ENCODE data around the gene BCL2L11.

BCL2L11 gene

DNA sequence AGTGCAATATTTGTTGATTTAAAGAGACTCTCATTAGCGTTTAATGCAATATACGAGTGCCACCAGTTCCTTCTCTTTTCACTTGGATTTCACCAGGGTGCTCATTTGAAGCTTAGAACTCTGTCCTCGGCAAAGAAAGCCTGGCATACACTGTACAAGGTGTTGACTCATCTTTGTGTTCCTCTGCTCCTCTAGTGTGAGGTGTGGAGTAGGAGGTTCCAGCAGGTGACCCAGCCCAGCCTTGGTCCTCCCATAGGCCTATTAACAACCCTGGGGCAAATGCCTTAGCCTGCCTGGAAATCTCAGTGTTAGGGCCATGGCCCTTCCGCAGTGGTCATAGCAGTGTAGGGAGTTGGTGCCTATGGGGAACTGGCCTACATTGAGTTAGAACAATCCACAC is 20.1 kb downstream of the BCL2L11 start:
- POLR2A ChIA-PET, result interaction anchor here (0.6 kb wide), 1 partner anchor 921 kb away, joined by 3 read pairs; no protein-coding TSS in a partner anchor
- H3K9me3 ChIP-seq (ENCODE audit: control extremely low read depth in 1 of 5, control insufficient read depth in 4 of 5, insufficient read depth in 2 of 5, low read depth in 1 of 5, low read length in 4 of 5), result no peaks in the 10 kb centered on the region
- WGBS (ENCODE audit: insufficient coverage), result 95% methylated on average over 3 of the region's 4 CpGs
- peaks cover 0 to 5% (median 2%) of the 10 kb centered on the region in 4 experiments for H3K4me1 ChIP-seq (ENCODE audit: control extremely low read depth in 1 of 4, control insufficient read depth in 4 of 4, insufficient read depth in 4 of 4, low read length in 3 of 4)
- no peak overlapping the region for H3K4me3 ChIP-seq (ENCODE audit: control insufficient read depth in 1 of 7, extremely low read depth in 1 of 7, insufficient read depth in 4 of 7, low read depth in 2 of 7, low read length in 6 of 7)
- DNase-seq, result no peak
- H3K36me3 ChIP-seq (ENCODE audit: control insufficient read depth in 4 of 4, insufficient read depth in 4 of 4, low read length in 3 of 4), result peaks cover 0 to 4% (median under 1%) of the 10 kb centered on the region in 4 experiments
- CTCF ChIA-PET, result no interaction called here
- no peak overlapping the region for H3K27ac ChIP-seq (ENCODE audit: insufficient read depth in 1 of 2, low read depth in 1 of 2, low read length in 2 of 2, poor library complexity in 1 of 2, severe bottlenecking in 2 of 2)
- peaks cover 0 to 4% (median 0%) of the 10 kb centered on the region in 5 experiments for H3K27me3 ChIP-seq (replicated peaks in 2 of 5; ENCODE audit: control insufficient read depth in 4 of 5, insufficient read depth in 5 of 5, low read length in 4 of 5)

DNA sequence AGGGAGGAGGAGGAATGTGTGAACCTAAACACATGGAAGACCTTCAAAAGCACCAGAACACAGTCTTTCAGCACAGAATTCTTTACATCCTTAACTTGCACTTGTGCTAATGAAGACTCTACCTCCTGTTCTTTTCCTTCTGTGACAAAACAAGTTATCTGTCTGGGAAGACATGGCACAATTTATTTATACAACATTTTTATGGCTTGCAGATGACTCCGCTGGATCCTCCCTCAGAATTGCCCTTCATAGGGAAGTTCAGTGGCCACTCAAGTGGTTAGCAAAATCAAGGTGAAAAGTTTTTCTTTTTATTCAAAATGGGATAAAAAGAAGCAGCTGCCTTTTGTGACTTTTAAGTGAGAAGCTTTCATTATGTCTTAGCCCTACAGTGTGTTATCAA is 21.4 kb downstream of the BCL2L11 start:
- H3K36me3 ChIP-seq (ENCODE audit: control insufficient read depth in 4 of 4, insufficient read depth in 4 of 4, low read length in 3 of 4), result peaks cover 0 to 4% (median under 1%) of the 10 kb centered on the region in 4 experiments
- no peaks in the 10 kb centered on the region for H3K4me1 ChIP-seq (ENCODE audit: control extremely low read depth in 1 of 4, control insufficient read depth in 4 of 4, insufficient read depth in 4 of 4, low read length in 3 of 4)
- WGBS (ENCODE audit: insufficient coverage), result no CpG with 5 or more reads among the region's 1 CpG
- no peak overlapping the region for H3K27ac ChIP-seq (ENCODE audit: insufficient read depth in 1 of 2, low read depth in 1 of 2, low read length in 2 of 2, poor library complexity in 1 of 2, severe bottlenecking in 2 of 2)
- ChIA-PET CTCF (interaction anchor here (0.7 kb wide), 1 partner anchor 14 kb away, joined by 3 read pairs; no protein-coding TSS in a partner anchor), POLR2A (no interaction called here)
- no peaks in the 10 kb centered on the region for H3K9me3 ChIP-seq (ENCODE audit: control extremely low read depth in 1 of 5, control insufficient read depth in 4 of 5, insufficient read depth in 2 of 5, low read depth in 1 of 5, low read length in 4 of 5)
- H3K27me3 ChIP-seq (replicated peaks in 2 of 5; ENCODE audit: control insufficient read depth in 4 of 5, insufficient read depth in 5 of 5, low read length in 4 of 5), result peaks cover 0 to 7% (median 0%) of the 10 kb centered on the region in 5 experiments
- no peak overlapping the region for H3K4me3 ChIP-seq (ENCODE audit: control insufficient read depth in 1 of 7, extremely low read depth in 1 of 7, insufficient read depth in 4 of 7, low read depth in 2 of 7, low read length in 6 of 7)
- DNase-seq, result no peak

DNA sequence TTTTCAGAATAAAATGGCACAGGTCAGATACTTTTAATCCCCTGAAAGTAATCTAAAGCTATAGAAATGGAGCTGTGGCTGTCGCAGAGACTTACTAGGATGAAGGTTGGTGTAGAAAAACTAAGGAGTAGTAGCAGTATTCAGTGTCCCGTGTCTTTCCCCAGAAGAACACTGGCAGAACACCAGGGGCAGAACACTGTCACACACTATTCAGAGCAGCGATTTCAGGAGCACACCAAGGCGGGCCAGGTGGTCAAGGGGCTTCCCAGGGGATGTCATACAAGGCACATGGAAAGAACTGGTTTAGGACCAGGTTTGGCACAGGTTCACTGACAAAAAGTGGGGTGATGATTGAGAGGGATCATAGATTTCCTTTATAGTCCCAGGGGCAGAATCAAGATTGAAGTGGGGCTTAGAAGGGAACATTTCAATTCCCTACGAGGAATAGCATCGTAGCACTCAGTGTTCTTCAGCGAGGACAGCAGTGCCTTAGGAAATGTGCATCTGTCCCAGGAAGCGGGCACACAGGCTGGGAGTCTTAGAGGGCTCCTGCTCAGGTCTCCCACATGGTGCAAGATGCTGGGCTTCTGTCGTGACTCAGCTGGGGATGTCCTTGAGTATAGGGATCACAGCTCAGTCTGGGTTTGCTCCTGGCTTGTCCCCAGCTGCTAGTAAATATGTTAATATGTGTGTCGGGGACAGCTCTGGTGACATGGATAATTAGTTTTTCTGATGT is 22.6 kb downstream of the BCL2L11 start:
- peaks cover 0 to 2% (median 0%) of the 10 kb centered on the region in 4 experiments for H3K4me1 ChIP-seq (ENCODE audit: control extremely low read depth in 1 of 4, control insufficient read depth in 4 of 4, insufficient read depth in 4 of 4, low read length in 3 of 4)
- WGBS (ENCODE audit: insufficient coverage), result 97% methylated on average over 9 of the region's 10 CpGs
- H3K27ac ChIP-seq (ENCODE audit: insufficient read depth in 1 of 2, low read depth in 1 of 2, low read length in 2 of 2, poor library complexity in 1 of 2, severe bottlenecking in 2 of 2), result no peak overlapping the region
- peaks cover 0 to 4% (median under 1%) of the 10 kb centered on the region in 4 experiments for H3K36me3 ChIP-seq (ENCODE audit: control insufficient read depth in 4 of 4, insufficient read depth in 4 of 4, low read length in 3 of 4)
- ChIA-PET CTCF (interaction anchor here (1.2 kb wide), 1 partner anchor 10 kb away, joined by 4 read pairs; no protein-coding TSS in a partner anchor), POLR2A (no interaction called here)
- H3K9me3 ChIP-seq (ENCODE audit: control extremely low read depth in 1 of 5, control insufficient read depth in 4 of 5, insufficient read depth in 2 of 5, low read depth in 1 of 5, low read length in 4 of 5), result no peaks in the 10 kb centered on the region
- DNase-seq, result no peak
- no peak overlapping the region for H3K4me3 ChIP-seq (ENCODE audit: control insufficient read depth in 1 of 7, extremely low read depth in 1 of 7, insufficient read depth in 4 of 7, low read depth in 2 of 7, low read length in 6 of 7)
- H3K27me3 ChIP-seq (replicated peaks in 2 of 5; ENCODE audit: control insufficient read depth in 4 of 5, insufficient read depth in 5 of 5, low read length in 4 of 5), result peaks cover 0 to 7% (median 0%) of the 10 kb centered on the region in 5 experiments

- POLR2A ChIA-PET, result no interaction called here
- DNase-seq, result no peak
- H3K27ac ChIP-seq (ENCODE audit: insufficient read depth in 1 of 2, low read depth in 1 of 2, low read length in 2 of 2, poor library complexity in 1 of 2, severe bottlenecking in 2 of 2), result no peak overlapping the region
- H3K27me3 ChIP-seq (replicated peaks in 2 of 5; ENCODE audit: control insufficient read depth in 4 of 5, insufficient read depth in 5 of 5, low read length in 4 of 5), result peaks cover 0 to 7% (median 0%) of the 10 kb centered on the region in 5 experiments
- H3K4me1 ChIP-seq (ENCODE audit: control extremely low read depth in 1 of 4, control insufficient read depth in 4 of 4, insufficient read depth in 4 of 4, low read length in 3 of 4), result peaks cover 0 to 4% (median under 1%) of the 10 kb centered on the region in 4 experiments
- no peak overlapping the region for H3K4me3 ChIP-seq (ENCODE audit: control insufficient read depth in 1 of 7, extremely low read depth in 1 of 7, insufficient read depth in 4 of 7, low read depth in 2 of 7, low read length in 6 of 7)
- CTCF ChIA-PET, result interaction anchor here (1.2 kb wide), 1 partner anchor 10 kb away, joined by 4 read pairs; no protein-coding TSS in a partner anchor
- H3K36me3 ChIP-seq (ENCODE audit: control insufficient read depth in 4 of 4, insufficient read depth in 4 of 4, low read length in 3 of 4), result peaks cover 0 to 4% (median under 1%) of the 10 kb centered on the region in 4 experiments
- no peaks in the 10 kb centered on the region for H3K9me3 ChIP-seq (ENCODE audit: control extremely low read depth in 1 of 5, control insufficient read depth in 4 of 5, insufficient read depth in 2 of 5, low read depth in 1 of 5, low read length in 4 of 5)
- no CpG with 5 or more reads among the region's 1 CpG for WGBS (ENCODE audit: insufficient coverage)
Observed at GRCh38 chr2:111143843-111144198, 23.1 kb downstream of the BCL2L11 start.

GRCh38 chr2:111145103-111145760 is 24.5 kb downstream of the BCL2L11 start:
- ChIA-PET POLR2A (no interaction called here), CTCF (interaction anchor here (2.2 kb wide), 1 partner anchor 21 kb away, joined by 6 read pairs; no protein-coding TSS in a partner anchor)
- 80% methylated on average over 1 of the region's 7 CpGs for WGBS (ENCODE audit: insufficient coverage)

GRCh38 chr2:111145951-111146350 is 25.2 kb downstream of the BCL2L11 start:
- Histone ChIP-seq H3K4me3 (ENCODE audit: control insufficient read depth in 1 of 7, extremely low read depth in 1 of 7, insufficient read depth in 4 of 7, low read depth in 2 of 7, low read length in 6 of 7) (no peak overlapping the region), H3K27me3 (replicated peaks in 2 of 5; ENCODE audit: control insufficient read depth in 4 of 5, insufficient read depth in 5 of 5, low read length in 4 of 5) (peaks cover 0 to 9% (median 0%) of the 10 kb centered on the region in 5 experiments), H3K9me3 (ENCODE audit: control extremely low read depth in 1 of 5, control insufficient read depth in 4 of 5, insufficient read depth in 2 of 5, low read depth in 1 of 5, low read length in 4 of 5) (no peaks in the 10 kb centered on the region), H3K27ac (ENCODE audit: insufficient read depth in 1 of 2, low read depth in 1 of 2, low read length in 2 of 2, poor library complexity in 1 of 2, severe bottlenecking in 2 of 2) (no peak overlapping the region), H3K36me3 (ENCODE audit: control insufficient read depth in 4 of 4, insufficient read depth in 4 of 4, low read length in 3 of 4) (peaks cover 0 to 1% (median 0%) of the 10 kb centered on the region in 4 experiments), H3K4me1 (ENCODE audit: control extremely low read depth in 1 of 4, control insufficient read depth in 4 of 4, insufficient read depth in 4 of 4, low read length in 3 of 4) (peaks cover 0 to 8% (median under 1%) of the 10 kb centered on the region in 4 experiments)
- DNase-seq, result no peak
- CTCF ChIA-PET, result interaction anchor here (0.6 to 2.2 kb wide), 3 partner anchors 9 to 21 kb away, joined by 4 to 6 read pairs (median 5); no protein-coding TSS in a partner anchor
- POLR2A ChIA-PET, result no interaction called here
- WGBS (ENCODE audit: insufficient coverage), result no CpG with 5 or more reads among the region's 2 CpGs

More at GRCh38 chr2:111145103-111145760, 24.5 kb downstream of the BCL2L11 start:
- no peaks in the 10 kb centered on the region for H3K9me3 ChIP-seq (ENCODE audit: control extremely low read depth in 1 of 5, control insufficient read depth in 4 of 5, insufficient read depth in 2 of 5, low read depth in 1 of 5, low read length in 4 of 5)
- H3K27me3 ChIP-seq (replicated peaks in 2 of 5; ENCODE audit: control insufficient read depth in 4 of 5, insufficient read depth in 5 of 5, low read length in 4 of 5), result peaks cover 0 to 9% (median 0%) of the 10 kb centered on the region in 5 experiments
- DNase-seq, result no peak
- H3K36me3 ChIP-seq (ENCODE audit: control insufficient read depth in 4 of 4, insufficient read depth in 4 of 4, low read length in 3 of 4), result peaks cover 0 to 1% (median 0%) of the 10 kb centered on the region in 4 experiments
- H3K4me1 ChIP-seq (ENCODE audit: control extremely low read depth in 1 of 4, control insufficient read depth in 4 of 4, insufficient read depth in 4 of 4, low read length in 3 of 4), result peaks cover 0 to 8% (median under 1%) of the 10 kb centered on the region in 4 experiments
- no peak overlapping the region for H3K27ac ChIP-seq (ENCODE audit: insufficient read depth in 1 of 2, low read depth in 1 of 2, low read length in 2 of 2, poor library complexity in 1 of 2, severe bottlenecking in 2 of 2)
- H3K4me3 ChIP-seq (ENCODE audit: control insufficient read depth in 1 of 7, extremely low read depth in 1 of 7, insufficient read depth in 4 of 7, low read depth in 2 of 7, low read length in 6 of 7), result no peak overlapping the region
